Adrenal gland (tissue), 5 donors: ENCODE results near the gene STMN1.

Experiments
- POLR2A ChIP-seq, 2 donors: fragments of 450-650 bp; IDR thresholded peaks; one replicate each; pipeline ENCODE4 v1.6.1; 2017; ENCODE audit warnings: antibody characterized with exemption in 2 of 2, mild to moderate bottlenecking in 2 of 2, moderate library complexity in 1 of 2
- TF ChIP-seq, protein P1 (sequence below), 6 experiments: fragments of 450-650 bp in 4 of 6; fragments of 200-600 bp in 2 of 6; sonication (generic) in 1 of 6; IDR thresholded peaks; 1 replicate in 5 of 6; 2 replicates in 1 of 6; pipeline versions ENCODE4 v1.5.1 to v1.8.0; 2016 to 2021; ENCODE audit warnings: antibody characterized with exemption in 6 of 6, mild to moderate bottlenecking in 2 of 6, moderate library complexity in 1 of 6
- donor health status: DM: no; HTN: no; CAD: no.

DNA sequence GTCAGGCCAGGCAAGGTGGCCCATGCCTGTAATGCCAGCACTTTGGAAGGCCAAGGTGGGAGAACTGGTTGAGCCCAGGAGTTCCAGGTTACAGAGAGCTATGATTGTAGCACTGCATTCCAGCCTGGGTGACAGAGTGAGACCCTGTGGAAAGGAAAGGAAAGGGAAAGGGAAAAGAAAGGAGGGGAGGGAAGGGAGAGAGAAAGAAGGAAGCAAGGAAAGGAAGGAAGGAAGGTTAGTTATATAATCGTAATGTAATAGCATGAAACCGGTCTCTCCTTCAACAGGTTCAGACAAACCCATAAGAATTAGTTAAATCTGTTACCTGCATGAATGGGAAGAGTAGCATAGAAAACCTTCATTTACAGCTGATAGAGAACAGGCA, 29.5 kb downstream of the STMN1 start:
- TF ChIP-seq, protein P1, sequence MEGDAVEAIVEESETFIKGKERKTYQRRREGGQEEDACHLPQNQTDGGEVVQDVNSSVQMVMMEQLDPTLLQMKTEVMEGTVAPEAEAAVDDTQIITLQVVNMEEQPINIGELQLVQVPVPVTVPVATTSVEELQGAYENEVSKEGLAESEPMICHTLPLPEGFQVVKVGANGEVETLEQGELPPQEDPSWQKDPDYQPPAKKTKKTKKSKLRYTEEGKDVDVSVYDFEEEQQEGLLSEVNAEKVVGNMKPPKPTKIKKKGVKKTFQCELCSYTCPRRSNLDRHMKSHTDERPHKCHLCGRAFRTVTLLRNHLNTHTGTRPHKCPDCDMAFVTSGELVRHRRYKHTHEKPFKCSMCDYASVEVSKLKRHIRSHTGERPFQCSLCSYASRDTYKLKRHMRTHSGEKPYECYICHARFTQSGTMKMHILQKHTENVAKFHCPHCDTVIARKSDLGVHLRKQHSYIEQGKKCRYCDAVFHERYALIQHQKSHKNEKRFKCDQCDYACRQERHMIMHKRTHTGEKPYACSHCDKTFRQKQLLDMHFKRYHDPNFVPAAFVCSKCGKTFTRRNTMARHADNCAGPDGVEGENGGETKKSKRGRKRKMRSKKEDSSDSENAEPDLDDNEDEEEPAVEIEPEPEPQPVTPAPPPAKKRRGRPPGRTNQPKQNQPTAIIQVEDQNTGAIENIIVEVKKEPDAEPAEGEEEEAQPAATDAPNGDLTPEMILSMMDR (IDR thresholded peaks at IDR 0.05): no peak
- no peak for TF ChIP-seq POLR2A (IDR thresholded peaks at IDR 0.05)
